GM21360 (cell line): ENCODE measurements around the gene PCDHGA2.
"Not testable (repeated sequence)": the region's sequence is repeated elsewhere in the genome, so short reads cannot be mapped to it uniquely, and the experiment has no call there.

ENCODE experiments used
- ATAC-seq: cut with Tn5 transposase; IDR thresholded peaks from one replicate; pipeline ENCODE4 v1.9.1; 2021; ENCODE audit warnings: mild to moderate bottlenecking, moderate library complexity; ENCODE audit not compliant: unreplicated experiment

PCDHGA2 gene

GRCh38 chr5:141338538-141339306 lies at the start of gene PCDHGA2:
TSS of gene PCDHGA2 (plus strand) at chr5:141338760.
- ATAC-seq = peak; percentile 76

DNA sequence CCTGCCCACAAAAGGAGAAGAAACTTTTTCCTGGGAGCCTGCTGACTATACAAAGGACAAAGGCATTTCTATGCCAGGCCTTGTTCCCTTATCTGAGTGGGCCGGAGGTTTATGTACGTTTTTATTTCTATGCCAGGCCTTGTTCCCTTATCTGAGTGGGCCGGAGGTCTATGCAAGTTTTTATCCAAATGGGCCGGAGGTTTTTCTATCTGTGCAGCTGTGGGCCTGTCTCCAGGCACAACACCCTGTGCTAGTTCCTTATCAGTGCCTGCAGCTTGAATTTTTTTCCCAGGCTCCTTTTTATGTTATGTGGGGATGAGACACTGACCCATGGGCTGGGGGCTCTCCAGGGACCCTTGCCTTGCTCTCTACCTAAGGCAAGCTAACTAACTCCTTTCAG lies 40.2 kb upstream of the PCDHGA2 start:
- ATAC-seq = no peak

- ATAC-seq = no peak
Measured at GRCh38 chr5:141303756-141304155, 34.8 kb upstream of the PCDHGA2 start, which contains the start of gene SLC25A2. TSS of gene SLC25A2 (minus strand) at chr5:141304049. CDS start at chr5:141303865, 184 bp downstream.

DNA sequence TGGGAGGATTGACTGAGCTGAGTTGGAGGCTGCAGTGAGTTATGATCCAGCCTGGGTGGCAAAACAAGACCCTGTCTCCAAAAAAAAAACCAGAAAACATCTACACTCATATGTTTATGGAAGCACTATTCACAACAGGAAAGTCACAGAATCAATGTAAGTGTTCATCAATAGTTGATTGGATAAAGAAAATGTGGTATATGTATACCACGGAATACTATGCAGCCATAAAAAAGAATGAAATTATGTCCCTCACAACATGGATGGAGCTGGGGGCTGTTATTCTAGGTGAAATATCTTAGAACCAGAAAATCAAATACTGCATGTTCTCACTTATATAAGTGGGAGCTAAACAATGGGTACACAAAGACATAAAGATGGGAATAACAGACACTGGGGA lies 31.9 kb upstream of the PCDHGA2 start:
- no peak for ATAC-seq

DNA sequence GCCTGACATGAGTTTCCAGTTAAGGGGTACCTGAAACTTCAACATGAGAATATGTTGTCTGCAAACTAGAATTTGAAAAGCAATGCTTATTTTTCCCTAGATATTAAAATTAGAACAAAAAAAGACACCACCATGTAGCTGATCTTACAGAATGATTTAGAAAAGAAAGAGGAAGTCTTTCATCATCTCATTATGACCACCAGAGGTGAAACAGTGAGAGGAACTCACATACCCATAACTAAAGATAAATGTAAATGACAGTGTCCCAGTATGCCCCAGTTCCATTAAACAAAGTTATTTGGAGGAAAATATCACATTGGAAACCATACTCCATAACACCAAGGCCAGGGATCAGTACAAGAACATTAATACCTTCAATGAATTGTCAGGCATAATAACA lies 24.8 kb upstream of the PCDHGA2 start:
- ATAC-seq = no peak

DNA sequence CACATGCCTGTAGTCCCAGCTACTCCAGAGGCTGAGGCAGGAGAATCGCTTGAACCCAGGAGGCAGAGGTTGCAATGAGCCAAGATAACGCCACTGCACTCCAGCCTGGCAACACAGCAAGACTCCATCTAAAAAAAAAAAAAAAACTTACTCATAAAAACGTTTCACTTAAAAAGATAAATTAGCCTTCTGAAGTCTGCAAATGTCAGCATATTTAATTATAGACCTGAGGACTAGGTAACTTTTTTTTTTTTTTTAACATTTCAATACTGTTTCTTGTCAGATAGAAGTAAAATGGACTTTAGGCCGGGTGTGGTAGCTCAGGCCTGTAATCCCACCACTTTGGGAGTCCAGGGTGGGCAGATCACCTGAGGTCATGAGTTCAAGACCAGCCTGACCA lies 21.6 kb upstream of the PCDHGA2 start:
- not testable (repeated sequence) for ATAC-seq

DNA sequence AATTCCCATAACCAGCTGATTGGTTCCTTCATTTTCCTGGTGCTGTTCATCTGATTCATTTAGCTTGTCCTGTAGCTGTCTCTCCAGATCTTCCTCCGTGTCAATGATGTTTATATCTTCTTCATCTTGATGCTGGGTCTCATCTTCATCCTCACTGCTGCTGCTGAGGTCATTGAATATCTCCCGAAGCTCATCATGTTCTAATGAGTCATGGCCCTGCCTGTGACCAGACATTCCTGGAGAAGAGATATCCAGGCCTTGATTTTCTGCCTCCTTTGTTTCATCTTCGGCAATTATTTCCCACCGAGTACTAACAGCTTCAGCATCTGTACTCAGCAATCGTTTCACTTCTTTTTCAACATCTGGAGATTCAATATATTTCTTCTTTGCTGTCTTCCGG lies 19.4 kb upstream of the PCDHGA2 start:
- no peak for ATAC-seq

- ATAC-seq = no peak
Measured at GRCh38 chr5:141319699-141320098, 18.9 kb upstream of the PCDHGA2 start.

- peak; percentile 90 for ATAC-seq
Measured at GRCh38 chr5:141320225-141321169, 18.1 kb upstream of the PCDHGA2 start, which contains the start of gene TAF7. TSS of gene TAF7 (minus strand) at chr5:141320784. CDS start at chr5:141320044, 740 bp downstream.

DNA sequence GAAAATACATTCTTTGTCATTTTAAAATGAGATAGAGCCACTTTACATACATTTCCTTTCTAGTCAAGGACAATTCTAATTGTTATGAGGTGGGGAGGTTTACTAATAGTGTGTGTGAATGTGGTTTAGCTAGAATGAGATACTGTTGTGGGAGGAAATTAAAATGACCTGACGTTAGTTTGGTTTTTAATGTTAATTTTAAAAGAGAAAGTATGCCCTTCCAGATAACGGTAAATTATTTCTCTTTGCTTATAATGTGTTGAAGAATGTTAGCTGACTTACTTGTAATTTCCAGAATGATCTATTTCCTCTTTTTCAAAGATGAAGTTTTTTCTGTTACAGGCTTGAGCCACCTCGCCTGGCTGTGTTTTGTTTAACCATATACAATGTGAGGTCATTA lies 16.3 kb upstream of the PCDHGA2 start:
- no peak for ATAC-seq

DNA sequence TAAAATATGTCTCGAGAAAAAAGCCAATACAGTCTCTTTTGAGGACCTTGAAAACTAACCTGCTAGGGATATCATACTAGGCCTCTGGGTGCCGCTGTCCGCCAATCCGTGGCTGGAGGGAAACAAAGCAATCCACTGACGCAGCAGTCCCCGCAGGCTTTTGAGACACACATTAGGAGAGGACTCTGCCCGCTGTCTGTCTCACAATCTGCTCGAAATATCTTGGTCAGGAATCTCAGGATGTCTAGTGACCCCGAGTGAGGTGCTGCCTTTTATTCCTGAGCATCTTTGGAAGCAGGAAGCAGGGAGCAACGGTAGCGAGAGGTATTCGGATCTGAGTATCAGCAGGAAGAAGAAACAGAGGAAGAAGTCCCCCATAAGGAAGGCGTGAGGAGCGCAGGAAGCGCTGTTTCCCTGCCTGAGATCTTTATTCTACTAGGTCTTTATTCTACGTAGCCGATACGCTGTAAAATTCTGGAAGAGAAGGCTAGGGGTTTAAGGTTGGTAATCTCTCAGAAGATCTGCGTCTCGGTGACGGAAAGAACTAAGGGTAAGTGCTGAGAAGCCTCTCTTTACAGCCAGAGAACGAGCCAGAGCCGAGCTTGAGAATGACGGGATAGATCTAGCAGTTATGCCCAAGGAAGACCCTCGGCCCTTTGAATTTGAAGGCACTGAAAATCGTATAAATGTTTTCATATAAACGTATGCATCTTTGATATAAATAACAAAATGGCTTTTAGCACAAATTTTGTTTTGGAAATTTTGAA lies 12.3 kb upstream of the PCDHGA2 start:
- peak; percentile 84 for ATAC-seq

- ATAC-seq = no peak
Measured at GRCh38 chr5:141328231-141328630, 10.3 kb upstream of the PCDHGA2 start.

DNA sequence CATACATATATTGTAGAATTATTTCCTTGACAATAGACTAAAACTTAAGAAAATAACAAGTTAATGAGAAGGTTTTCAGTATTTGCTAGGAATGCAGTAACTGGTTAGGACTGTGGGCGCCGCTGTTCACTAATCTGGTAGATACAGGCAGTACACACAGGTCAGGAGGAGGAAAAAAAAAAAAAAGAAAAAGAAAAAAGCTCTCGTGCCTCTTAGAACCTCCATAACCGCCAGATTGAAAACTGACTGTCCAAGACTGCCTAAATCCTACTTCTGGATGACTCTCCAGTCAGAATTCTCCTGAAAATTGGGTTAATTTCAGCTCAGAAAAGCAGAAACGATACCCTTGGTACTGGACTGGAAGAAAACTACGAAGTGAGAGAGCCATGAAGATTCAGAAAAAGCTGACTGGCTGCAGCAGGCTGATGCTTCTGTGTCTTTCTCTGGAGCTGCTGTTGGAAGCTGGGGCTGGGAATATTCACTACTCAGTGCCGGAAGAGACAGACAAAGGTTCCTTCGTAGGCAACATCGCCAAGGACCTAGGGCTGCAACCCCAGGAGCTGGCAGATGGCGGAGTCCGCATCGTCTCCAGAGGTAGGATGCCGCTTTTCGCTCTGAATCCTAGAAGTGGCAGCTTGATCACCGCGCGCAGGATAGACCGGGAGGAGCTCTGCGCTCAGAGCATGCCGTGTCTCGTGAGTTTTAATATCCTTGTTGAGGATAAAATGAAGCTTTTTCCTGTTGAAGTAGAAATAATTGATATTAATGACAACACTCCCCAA lies 8.1 kb upstream of the PCDHGA2 start, which contains the start of gene PCDHGA1:
Gene PCDHGA1 (plus strand): TSS at position 216 of the 782 bp plus-strand sequence.
- peak; percentile 48 for ATAC-seq

DNA sequence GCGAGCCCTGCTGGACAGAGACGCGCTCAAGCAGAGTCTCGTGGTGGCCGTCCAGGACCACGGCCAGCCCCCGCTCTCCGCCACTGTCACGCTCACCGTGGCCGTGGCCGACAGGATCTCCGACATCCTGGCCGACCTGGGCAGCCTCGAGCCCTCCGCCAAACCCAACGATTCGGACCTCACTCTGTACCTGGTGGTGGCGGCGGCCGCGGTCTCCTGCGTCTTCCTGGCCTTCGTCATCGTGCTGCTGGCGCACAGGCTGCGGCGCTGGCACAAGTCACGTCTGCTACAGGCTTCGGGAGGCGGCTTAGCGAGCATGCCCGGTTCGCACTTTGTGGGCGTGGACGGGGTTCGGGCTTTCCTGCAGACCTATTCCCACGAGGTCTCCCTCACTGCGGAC lies 6.0 kb upstream of the PCDHGA2 start:
- not testable (repeated sequence) for ATAC-seq

DNA sequence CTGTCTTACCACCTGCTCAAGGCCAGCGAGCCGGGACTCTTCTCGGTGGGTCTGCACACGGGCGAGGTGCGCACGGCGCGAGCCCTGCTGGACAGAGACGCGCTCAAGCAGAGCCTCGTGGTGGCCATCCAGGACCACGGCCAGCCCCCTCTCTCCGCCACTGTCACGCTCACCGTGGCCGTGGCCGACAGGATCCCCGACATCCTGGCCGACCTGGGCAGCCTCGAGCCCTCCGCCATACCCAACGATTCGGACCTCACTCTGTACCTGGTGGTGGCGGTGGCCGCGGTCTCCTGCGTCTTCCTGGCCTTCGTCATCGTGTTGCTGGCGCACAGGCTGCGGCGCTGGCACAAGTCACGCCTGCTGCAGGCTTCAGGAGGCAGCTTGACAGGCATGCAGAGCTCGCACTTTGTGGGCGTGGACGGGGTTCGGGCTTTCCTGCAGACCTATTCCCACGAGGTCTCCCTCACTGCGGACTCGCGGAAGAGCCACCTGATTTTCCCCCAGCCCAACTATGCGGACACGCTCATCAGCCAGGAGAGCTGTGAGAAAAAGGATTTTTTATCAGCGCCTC lies 2.3 kb downstream of the PCDHGA2 start:
- not testable (repeated sequence) for ATAC-seq

DNA sequence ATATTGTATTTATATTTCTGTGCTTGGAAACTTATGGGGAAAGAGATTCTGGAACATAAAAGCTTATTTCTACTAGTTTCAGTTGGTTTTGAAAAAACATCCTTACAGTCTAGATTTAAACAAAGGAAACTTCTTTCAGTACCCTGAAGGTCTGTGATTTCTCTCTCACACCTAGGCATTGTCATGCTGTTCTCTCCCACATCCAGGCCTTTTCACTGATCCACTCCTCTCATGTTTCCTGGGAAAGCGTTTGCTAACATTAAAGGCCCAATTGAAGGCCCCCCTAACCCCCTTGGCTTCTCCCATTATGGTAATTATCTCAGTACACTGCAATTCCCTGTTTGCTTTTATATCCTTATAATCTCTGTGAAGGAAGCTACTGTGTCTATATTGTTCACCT lies 4.2 kb downstream of the PCDHGA2 start:
- no peak for ATAC-seq

GRCh38 chr5:141343242-141343952 lies 4.8 kb downstream of the PCDHGA2 start, which contains the start of gene PCDHGA3:
TSS of gene PCDHGA3 (plus strand) at chr5:141343829. CDS start at chr5:141344034, 205 bp downstream.
- ATAC-seq = no peak

DNA sequence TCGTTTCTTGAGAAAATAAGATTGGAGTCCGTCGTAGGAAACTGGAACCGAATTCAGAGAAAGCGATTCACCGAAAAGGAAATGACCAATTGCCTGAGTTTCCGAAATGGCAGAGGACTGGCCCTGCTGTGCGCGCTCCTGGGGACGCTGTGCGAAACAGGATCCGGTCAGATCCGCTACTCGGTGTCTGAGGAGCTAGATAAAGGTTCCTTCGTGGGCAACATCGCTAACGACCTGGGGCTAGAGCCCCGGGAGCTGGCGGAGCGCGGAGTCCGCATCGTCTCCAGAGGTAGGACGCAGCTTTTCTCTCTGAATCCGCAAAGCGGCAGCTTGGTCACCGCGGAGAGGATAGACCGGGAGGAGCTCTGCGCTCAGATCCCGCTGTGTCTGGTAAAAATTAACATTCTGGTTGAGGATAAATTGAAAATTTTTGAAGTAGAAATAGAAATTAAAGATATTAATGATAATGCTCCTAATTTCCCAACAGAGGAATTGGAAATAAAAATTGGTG lies 5.4 kb downstream of the PCDHGA2 start:
- no peak for ATAC-seq

GRCh38 chr5:141345327-141345726 lies 6.8 kb downstream of the PCDHGA2 start:
- no peak for ATAC-seq
